ENCODE measurements around the gene NPBWR2.
"Not testable (repeated sequence)": the region's sequence is repeated elsewhere in the genome, so short reads cannot be mapped to it uniquely, and the experiment has no call there.

NPBWR2 gene

DNA sequence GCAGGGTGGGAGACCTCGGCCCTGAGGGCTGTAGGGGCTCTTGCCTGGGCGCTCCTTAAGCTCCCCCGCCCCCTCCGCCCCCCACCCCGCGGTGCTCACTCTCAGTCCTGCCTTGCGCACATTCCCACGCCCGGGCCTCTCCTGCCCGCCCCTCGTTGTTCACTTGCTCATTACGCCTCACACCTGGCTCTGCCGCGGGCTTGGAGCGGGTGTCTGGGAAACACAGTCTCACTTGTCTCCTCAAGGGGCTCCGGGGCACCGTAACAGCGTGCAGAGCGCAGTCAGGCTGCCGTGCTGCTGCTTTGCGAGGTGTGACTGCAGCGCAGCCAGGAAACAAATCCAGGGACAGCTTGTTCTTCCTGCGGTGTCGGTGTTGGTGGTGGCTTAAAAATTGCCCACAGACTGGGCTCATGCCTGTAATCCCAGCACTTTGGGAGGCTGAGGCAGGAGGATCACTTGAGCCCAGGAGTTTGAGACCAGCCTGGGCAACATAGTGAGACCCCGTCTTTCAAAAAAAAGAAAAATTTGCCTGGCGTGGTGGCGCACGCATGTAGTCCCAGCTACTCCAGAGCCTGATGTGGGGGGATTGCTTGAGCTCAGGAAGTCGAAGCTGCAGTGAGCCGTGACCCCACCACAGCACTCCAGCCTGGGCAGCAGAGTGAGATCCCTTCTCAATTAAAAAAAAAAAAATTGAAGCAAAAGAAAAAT, 4.6 kb downstream of the NPBWR2 start:
- peak in 1 of 5 experiments; percentile 1 for DNase-seq

DNA sequence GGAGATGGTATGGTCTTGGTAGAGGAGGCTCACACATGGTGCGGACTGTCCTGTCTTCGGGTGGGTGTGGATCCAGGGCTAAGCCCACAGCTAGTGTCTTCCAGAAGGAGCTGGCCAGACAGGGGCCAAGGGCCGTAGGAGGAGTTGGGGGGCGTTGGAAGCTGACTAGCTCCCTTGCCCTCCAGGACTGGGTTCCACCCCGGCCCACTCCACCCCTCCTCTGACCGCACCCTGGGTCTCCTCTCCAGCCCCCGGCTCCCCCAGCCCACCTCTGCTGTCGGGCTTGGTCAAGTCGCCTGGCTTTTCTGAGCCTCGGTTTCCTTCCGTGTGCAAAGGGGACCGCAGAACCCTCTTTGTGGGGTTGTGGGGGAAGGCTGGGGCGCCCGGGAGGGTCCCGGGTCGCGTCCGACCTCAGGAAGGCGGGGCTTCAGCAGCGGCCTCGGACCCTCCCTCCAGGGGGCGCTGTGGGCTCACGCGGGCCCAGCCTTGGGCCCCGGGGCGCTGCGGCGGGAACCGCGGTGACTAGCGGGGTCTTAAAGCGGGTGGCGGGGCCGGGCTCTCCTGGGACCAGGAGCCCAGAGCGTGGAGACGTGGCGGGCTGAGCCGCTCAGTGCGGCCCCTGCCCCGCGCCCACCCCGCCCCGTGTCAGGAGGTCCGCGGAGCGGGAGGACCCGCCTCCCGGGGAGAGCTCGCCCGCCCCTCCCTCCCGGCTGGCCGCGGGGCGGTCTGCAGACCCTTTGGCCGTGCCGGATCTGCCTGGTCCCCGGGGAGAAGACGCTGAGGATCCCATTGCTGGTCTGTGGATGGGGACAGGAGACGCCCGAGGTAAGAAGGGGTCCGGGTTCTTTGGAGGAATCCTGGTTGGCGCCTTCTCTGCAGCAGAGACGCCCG, 5.4 kb downstream of the NPBWR2 start:
- DNase-seq, result peak; percentile 31 to 59 (median 47)

DNA sequence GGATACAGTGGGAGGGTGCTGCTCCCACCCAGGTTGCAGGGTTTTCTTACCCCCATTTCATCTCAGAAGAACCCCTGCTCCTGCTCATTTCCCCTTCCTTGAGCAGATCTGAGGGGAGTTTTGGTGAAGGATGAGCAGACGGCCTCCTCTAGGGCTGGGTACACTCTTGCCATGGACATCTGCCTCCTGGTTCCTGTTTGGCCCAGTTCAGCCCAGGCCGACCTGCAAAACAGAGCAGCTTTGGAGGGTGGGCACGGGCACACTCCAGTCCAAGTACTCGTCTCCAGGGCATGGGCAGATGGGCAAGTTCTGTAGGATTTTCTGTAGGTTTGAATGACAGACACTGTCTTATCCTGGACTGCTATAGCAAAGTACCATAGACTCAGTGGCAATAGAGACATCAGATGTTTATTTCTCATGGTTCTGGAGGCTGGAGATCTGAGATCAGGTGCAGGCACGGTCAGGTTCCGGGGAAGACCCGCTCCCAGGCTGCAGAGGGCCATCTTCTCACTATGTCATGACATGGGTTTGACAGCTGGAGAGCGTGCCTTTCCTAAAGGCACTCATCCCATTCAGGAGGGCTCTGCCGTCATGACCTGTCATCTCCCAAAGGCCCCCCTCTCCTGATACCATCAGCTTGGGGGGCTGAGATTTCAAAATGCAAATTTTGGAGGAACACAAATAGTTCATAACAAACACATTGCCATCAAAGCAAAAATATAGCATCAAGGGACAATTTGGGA, 6.2 kb downstream of the NPBWR2 start:
- DNase-seq, result no peak

DNA sequence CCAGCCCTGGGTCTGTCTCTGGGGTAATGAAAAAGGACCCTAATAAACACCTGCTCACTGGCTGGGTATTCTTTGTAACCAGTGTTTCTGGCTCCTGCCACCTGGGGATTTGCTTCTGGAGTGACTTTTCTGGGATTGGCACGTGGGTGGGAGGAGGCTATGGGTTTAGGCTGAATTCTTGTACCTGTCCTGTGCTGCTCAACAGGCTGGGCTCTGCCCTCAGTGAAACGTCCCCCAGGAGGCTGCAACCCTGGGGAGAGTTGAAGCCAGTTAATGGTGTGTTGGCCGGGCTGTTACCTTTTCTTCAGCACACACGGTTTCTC, 6.8 kb downstream of the NPBWR2 start:
- peak in 1 of 5 experiments; percentile 0 for DNase-seq

DNA sequence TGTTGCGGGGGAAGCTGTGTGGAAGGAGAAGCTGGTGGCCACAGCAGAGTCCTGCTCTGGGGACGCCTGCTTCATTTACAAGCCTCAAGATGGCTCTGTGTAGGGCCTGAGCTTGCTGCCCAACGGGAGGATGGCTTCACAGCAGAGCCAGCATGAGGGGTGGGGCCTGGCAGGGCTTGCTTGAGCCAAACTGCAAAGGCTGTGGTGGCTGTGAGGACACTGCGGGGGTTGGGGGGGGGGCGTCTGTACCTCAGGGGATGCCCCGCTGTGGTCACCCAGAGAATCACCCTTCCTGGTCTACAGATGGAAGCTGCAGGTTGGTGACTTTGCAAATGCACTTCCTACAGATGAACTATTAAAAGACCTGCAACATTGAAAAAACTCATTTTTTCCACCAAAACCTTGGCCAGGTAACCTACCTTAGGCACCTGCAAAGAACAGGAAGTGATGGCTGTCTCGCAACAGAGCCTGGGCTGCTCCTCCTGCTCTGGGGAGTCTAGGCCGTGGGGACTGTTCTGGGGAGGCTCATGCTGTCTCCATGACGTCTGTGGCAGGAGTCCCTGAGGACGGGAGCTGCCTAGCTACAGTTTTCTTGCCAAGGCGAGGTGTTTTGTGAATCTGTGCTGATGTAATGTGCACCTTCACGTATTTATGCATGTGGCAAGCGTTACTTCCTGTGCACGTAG, 7.3 kb downstream of the NPBWR2 start:
- peak in 1 of 5 experiments; percentile 37 for DNase-seq

DNA sequence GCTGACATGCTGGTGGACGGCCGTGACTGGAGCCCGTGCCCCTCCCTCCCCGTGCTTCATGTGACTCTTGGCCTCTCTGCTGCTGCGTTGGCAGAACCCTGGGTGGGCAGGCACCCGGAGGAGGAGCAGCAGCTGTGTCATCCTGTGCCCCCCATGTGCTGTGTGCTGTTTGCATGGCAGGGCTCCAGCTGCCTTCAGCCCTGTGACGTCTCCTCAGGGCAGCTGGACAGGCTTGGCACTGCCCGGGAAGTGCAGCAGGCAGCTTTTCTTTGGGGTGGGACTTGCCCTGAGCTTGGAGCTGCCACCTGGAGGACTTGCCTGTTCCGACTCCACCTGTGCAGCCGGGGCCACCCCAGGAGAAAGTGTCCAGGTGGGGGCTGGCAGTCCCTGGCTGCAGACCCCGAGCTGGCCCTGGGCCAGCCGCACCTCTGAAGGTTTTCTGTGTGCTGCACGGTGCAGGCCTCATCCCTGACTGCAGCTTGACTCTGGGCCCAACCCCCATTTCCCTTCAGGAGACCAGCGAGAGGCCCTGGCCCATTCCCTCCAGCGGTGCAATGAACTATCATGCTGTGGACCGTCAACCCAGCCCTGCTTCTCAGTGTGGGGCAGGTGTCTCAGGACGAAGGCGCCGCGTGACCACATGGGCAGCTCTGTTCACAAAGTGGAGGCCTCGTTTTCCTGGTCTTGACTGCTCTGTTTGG, 8.1 kb downstream of the NPBWR2 start:
- DNase-seq, result no peak

DNA sequence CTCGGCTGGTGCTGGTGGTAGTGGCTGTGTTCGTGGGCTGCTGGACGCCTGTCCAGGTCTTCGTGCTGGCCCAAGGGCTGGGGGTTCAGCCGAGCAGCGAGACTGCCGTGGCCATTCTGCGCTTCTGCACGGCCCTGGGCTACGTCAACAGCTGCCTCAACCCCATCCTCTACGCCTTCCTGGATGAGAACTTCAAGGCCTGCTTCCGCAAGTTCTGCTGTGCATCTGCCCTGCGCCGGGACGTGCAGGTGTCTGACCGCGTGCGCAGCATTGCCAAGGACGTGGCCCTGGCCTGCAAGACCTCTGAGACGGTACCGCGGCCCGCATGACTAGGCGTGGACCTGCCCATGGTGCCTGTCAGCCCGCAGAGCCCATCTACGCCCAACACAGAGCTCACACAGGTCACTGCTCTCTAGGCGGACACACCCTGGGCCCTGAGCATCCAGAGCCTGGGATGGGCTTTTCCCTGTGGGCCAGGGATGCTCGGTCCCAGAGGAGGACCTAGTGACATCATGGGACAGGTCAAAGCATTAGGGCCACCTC, 8.8 kb downstream of the NPBWR2 start:
- no peak for DNase-seq

DNA sequence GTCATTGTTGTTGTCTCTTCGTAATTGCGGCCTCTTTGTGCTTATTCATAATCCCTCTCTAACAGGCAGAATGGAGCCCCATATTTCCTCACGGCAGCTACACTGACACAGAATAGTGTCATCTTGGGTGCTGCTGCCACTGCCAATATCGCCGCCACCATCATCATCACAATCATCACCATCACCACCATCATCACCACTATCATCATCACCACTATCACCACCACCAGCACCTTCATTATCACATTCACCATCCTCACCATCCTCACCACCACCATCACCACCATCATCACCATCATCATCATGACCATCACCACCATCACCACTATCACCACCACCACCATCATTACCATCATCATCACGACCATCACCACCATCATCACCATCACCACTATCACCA, 10.8 kb downstream of the NPBWR2 start:
- no peak for DNase-seq

DNA sequence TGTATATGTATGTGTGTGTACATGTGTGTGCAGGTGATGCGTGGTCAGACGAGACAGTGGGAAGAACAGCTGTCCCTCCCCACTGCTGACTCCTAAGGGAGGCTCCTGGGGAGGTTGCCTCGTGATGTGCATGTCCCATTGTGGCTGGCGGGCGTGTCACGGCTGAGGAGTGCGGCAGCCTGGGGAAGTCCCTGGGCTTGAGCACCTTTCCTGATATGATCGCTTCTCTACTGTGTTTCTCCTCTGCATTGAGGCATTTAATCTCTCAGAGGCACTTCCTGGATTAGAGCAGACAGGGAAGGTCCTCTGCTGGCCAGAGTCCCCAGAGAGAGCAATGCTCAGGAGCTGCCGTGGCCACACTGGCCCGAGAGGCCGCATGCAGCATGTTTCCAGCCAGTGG, 11.4 kb downstream of the NPBWR2 start:
- peak in 1 of 5 experiments; percentile 55 for DNase-seq

DNA sequence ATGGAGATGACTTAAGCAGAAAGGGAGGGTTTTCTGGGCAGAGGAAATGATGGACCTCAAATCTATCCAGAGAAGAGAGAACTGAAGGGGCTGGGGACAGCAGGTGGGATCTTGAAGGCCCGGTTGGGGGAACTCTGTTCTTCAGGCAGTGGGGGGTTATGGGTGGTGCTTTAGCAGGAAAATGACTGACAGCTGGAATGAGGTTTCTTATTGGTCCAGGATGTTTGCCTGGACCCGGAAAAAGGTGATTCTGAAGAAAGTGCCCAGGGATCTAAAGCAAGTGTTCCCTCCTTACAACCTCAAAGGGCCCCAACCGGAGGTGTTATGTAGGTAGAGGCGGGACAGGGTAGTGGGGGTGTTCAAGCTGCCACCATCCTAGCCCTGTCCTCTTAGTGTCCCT, 11.9 kb downstream of the NPBWR2 start:
- no peak for DNase-seq

DNA sequence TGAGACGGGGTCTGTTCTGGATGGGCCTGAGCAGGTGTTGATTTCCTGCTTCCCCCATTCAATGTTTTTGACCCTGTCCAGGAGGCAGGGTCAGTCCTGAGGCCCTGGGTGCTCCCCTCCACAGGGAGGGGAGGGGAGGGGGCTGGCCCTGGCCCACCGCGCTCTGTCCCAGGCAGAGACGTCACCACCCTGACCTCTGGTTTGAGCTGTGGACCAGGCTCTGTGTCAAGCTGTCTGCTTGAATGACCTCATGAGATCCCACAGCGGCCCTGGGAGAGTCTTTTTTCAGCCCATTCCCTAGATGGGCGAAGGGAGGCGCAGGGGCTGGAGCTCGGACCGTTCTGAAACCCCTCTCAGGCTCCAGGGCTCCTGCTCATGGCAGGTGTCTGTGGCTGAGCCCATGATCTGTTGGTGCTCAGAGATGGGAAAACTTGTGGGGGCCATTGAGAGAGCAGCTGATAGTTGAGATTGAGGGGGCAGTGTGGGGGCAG, 14.3 kb downstream of the NPBWR2 start:
- DNase-seq, result no peak

DNA sequence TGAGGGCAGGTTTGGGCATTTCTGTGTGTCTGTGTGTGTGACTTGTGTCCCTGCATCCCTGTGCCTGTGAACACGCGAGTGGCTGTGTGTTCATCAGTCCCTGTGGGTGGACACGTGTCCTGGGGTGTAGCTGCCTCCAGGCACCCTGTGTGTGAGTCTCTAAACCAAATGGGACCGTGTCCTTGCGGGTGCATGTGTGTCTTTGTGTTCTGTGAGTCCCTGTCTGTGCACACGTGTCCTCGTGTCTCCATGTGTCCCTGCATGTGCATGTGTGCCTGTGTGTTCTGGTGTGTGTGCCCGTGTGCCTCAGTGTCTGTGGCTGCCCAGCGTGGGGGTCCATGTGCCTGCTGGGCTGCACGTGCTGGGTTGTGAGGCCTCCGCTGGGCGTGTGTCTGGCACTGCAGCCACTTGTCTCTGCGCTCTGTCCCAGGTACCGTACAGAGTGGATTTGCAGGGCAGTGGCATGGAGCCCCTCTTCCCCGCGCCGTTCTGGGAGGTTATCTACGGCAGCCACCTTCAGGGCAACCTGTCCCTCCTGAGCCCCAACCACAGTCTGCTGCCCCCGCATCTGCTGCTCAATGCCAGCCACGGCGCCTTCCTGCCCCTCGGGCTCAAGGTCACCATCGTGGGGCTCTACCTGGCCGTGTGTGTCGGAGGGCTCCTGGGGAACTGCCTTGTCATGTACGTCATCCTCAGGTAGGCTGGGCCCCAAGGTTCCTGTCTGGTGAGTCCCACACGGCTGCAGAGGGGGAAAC, 14.9 kb downstream of the NPBWR2 start:
- DNase-seq, result no peak

DNA sequence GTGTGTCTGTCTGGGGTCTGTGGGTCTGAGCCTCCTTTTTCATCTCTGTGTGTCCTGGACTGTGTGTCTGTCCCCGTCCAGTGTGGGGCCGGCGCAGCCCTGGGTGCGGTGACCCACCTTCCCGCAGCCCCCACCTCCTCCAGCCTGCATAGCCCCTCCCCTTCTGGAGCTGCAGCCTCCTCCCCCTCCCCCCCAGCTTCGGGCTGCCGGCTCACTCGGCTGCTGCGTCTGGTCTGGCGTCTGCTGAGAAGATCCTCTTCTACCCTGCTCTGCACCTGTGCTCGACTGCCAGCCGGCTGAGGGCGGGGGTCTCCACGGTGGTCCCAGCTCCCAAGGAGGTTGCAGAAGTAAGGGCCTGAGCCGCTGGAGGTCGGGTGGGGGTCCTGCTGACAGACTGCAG, 15.6 kb downstream of the NPBWR2 start:
- DNase-seq, result no peak

DNA sequence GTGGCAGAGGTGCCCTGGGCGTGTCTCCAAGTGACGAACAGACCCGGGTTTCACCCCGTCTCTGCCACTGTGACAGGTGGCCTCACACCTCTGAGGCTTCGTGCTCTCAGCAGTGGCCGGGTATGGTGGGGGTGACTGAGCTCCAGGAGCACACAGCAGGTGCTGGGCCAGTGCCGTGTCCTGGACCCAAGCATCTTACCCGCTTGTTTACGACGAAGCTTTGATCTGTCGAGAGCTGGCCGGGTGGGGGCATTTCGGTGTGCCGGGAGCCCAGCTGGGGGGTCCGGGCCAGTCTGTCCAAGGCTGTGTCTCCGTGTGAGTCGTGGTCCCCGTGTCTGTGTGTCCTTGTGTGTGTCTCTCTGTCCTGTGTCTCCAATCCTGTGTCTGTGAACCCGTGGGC, 16.0 kb downstream of the NPBWR2 start:
- no peak for DNase-seq

DNA sequence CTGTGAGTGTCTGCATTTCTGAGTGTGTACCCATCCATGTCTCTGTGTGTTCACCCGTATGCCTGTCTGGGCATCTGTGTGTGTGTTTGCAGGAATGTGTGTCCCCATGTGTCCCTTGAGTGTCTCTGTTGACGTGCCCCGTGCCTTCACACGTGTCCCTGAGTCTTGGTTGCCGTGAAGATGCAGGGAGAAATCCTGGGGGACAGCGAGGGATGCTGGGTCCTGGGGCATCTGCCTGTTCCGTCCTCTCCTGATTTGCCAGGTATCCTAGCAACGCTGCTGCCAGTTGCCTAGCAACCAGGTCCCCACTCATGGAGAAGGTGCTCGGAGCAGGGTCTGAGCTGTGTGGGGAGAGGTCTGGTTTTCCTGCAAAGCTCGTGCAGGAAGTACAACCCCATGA, 17.2 kb downstream of the NPBWR2 start:
- DNase-seq, result no peak

DNA sequence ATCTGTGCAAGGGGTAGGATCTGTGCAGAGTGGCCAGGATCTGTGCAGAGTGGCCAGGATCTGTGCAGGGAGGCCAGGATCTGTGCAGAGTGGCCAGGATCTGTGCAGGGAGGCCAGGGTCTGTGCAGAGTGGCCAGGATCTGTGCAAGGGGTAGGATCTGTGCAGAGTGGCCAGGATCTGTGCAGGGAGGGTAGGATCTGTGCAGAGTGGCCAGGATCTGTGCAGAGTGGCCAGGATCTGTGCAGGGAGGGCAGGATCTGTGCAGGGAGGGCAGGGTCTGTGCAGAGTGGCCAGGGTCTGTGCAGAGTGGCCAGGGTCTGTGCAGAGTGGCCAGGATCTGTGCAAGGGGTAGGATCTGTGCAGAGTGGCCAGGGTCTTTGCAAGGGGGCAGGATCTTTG, 18.8 kb downstream of the NPBWR2 start:
- DNase-seq, result not testable (repeated sequence)

DNA sequence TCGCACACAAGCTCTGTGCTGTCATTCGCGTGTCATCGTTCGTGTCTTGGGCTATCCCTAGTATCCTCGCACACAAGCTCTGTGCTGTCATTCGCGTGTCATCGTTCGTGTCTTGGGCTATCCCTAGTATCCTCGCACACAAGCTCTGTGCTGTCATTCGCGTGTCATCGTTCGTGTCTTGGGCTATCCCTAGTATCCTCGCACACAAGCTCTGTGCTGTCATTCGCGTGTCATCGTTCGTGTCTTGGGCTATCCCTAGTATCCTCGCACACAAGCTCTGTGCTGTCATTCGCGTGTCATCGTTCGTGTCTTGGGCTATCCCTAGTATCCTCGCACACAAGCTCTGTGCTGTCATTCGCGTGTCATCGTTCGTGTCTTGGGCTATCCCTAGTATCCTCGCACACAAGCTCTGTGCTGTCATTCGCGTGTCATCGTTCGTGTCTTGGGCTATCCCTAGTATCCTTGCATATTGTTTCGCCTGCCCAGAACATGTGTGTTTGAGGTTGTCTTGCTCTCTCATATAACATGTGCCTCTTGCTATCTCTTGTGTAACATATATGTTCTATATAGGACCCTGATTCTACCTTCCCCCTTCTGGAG, 20.0 kb downstream of the NPBWR2 start:
- DNase-seq, result not testable (repeated sequence)

DNA sequence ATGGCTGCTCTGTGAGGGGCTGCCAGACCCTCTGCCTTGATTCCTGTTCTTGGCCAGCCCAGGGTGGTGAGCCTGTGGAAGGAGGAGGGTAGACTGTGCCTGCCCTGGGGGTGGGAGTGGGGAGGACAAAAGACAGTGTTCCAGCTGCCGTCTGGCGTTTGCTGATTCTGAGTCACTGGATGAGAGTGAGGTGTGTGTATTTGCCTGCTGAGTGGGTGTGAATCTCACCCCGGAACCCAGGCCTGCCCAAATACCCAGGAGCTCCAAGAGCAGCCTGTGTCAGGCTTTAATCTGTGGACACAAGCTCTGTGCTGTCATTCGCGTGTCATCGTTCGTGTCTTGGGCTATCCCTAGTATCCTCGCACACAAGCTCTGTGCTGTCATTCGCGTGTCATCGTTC, 20.6 kb downstream of the NPBWR2 start:
- no peak for DNase-seq

DNA sequence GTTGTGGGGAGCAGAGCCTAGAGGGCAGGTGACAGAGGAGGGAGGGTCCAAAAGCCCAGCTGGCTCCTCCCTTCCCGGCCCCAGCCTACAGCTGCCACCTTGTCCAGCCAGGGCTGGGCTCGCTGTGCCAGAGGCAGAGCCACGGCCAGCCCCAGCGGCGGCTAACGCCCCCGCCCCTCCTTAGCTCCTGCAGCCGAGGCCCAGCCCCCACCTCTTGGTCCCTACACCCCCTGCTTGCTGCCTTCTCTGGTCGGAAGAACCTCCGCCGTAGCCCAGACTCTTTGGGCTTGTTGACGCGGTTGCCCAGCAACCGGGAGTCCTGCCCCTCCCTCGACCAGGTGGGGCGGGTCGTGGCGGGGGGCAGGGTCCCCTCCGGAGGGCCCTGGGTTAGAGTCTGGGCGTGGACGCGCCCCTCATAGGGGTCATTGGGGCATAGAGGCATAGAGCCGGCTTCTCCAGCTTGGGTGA, 22.6 kb downstream of the NPBWR2 start:
- no peak for DNase-seq

All from T-helper 2 cell (primary cell).